H1 (cell line): Measurements from ENCODE around the gene ZNF530. TPM values are rescaled to one million over a fixed set of nuclear protein-coding genes. Genes with fewer than 3 reads are reported as not detected.

Experiments
- ASH2L ChIP-seq: fragments of 200-600, 300-600 bp; sonication (generic); IDR thresholded peaks from one replicate; pipeline ENCODE4 v1.7.1; 2017; ENCODE audit warnings: low read length
- BACH1 ChIP-seq: IDR thresholded peaks from 2 replicates; pipeline ENCODE4 v1.6.1; 2012; ENCODE audit warnings: low read length, improper control_type of control experiment
- BRCA1 ChIP-seq: IDR thresholded peaks from 2 replicates; pipeline ENCODE4 v1.6.1; 2012; ENCODE audit warnings: low read depth, low read length, improper control_type of control experiment
- CHD1 ChIP-seq: IDR thresholded peaks from 2 replicates; pipeline ENCODE4 v1.6.1; 2012; ENCODE audit warnings: low read depth, low read length, improper control_type of control experiment
- CHD2 ChIP-seq: IDR thresholded peaks from 2 replicates; pipeline ENCODE4 v1.6.1; 2012; ENCODE audit warnings: low read length, improper control_type of control experiment
- CREB1 ChIP-seq: IDR thresholded peaks from 2 replicates; pipeline ENCODE4 v1.6.1; 2012; ENCODE audit warnings: inconsistent platforms
- CTBP2 ChIP-seq: IDR thresholded peaks from 2 replicates; pipeline ENCODE4 v1.7.0; 2011; ENCODE audit warnings: borderline replicate concordance, mild to moderate bottlenecking, moderate library complexity, mixed read lengths, low read length; ENCODE audit not compliant: insufficient read depth, insufficient read length
- EP300 ChIP-seq, 2 experiments: IDR thresholded peaks; 1 replicate in 1 of 2; 2 replicates in 1 of 2; pipeline ENCODE4 v1.6.1; 2011 to 2012; ENCODE audit warnings: low read depth in 2 of 2, low read length in 2 of 2, mild to moderate bottlenecking in 2 of 2, borderline replicate concordance in 1 of 2, inconsistent platforms in 1 of 2, moderate library complexity in 1 of 2
- GABPA ChIP-seq: IDR thresholded peaks from 2 replicates; pipeline ENCODE4 v1.6.1; 2011; ENCODE audit warnings: mild to moderate bottlenecking, low read length, moderate library complexity, borderline replicate concordance; ENCODE audit not compliant: insufficient read depth
- JUND ChIP-seq: IDR thresholded peaks from 2 replicates; pipeline ENCODE4 v1.6.1; 2011; ENCODE audit warnings: mild to moderate bottlenecking, improper control_type of control experiment, low read length
- PHF8 ChIP-seq: fragments of 200-600 bp; sonication (generic); conservative IDR thresholded peaks from 2 replicates; pipeline ENCODE4 v1.7.1; 2012; ENCODE audit warnings: low read depth, mild to moderate bottlenecking, inconsistent platforms, low read length, moderate library complexity
- POLR2AphosphoS5 ChIP-seq: IDR thresholded peaks from 2 replicates; pipeline ENCODE4 v1.6.1; 2011; ENCODE audit warnings: low read depth, low read length
- RAD21 ChIP-seq, 2 experiments: IDR thresholded peaks in 1 of 2; conservative IDR thresholded peaks in 1 of 2; 2 replicates each; pipeline ENCODE4 v1.6.1; 2011; ENCODE audit warnings: low read depth in 2 of 2, low read length in 2 of 2, improper control_type of control experiment in 1 of 2, inconsistent platforms in 1 of 2, mild to moderate bottlenecking in 1 of 2, moderate library complexity in 1 of 2
- RBBP5 ChIP-seq: IDR thresholded peaks from 2 replicates; pipeline ENCODE4 v1.7.1; 2012; ENCODE audit warnings: low read depth, mild to moderate bottlenecking, inconsistent platforms, low read length, moderate library complexity, borderline replicate concordance
- RXRA ChIP-seq: IDR thresholded peaks from 2 replicates; pipeline ENCODE4 v1.6.1; 2011; ENCODE audit warnings: low read depth, mild to moderate bottlenecking, low read length, moderate library complexity; ENCODE audit not compliant: insufficient read depth
- SIN3A ChIP-seq, 2 experiments: IDR thresholded peaks in 1 of 2; conservative IDR thresholded peaks in 1 of 2; 2 replicates each; pipeline ENCODE4 v1.6.1; 2011 to 2012; ENCODE audit warnings: low read length in 2 of 2, improper control_type of control experiment in 1 of 2, low read depth in 1 of 2, mild to moderate bottlenecking in 1 of 2
- SP1 ChIP-seq: IDR thresholded peaks from 2 replicates; pipeline ENCODE4 v1.6.1; 2011; ENCODE audit warnings: low read depth, low read length
- SP2 ChIP-seq: IDR thresholded peaks from 2 replicates; pipeline ENCODE4 v1.6.1; 2012; ENCODE audit warnings: mild to moderate bottlenecking, low read length, inconsistent platforms
- SP4 ChIP-seq: IDR thresholded peaks from 2 replicates; pipeline ENCODE4 v1.6.1; 2012; ENCODE audit warnings: low read length, inconsistent platforms
- SRF ChIP-seq: IDR thresholded peaks from 2 replicates; pipeline ENCODE4 v1.6.1; 2011; ENCODE audit warnings: mild to moderate bottlenecking, low read depth, low read length, moderate library complexity
- TBP ChIP-seq: IDR thresholded peaks from 2 replicates; pipeline ENCODE4 v1.6.1; 2011; ENCODE audit warnings: low read depth, low read length, improper control_type of control experiment
- polyA plus RNA-seq, 7 experiments: library from polyadenylated mRNA; depleted of rRNA in 3 of 7; stranded (reverse) in 5 of 7; unstranded in 2 of 7; fragments of >200 nt in 5 of 7; fragments of 200-250 nt in 2 of 7; gene quantifications; 1 replicate in 5 of 7; 2 replicates in 1 of 7; 4 replicates in 1 of 7; pipeline versions ENCODE4 v1.2.1 to v1.2.3, GENCODE V29; 2011 to 2013; ENCODE audit warnings: missing spikeins in 2 of 7, mixed read lengths in 2 of 7
- total RNA-seq: library from RNA; stranded (reverse); fragmentation: NEBNext Ultra II Directional; extraction: Animal tissue kit (Norgen Biotek cat#: 25700); gene quantifications from 2 replicates; pipeline ENCODE4 v1.2.1, GENCODE V29; 2021
- TF ChIP-seq, protein P1 (sequence below): IDR thresholded peaks from 2 replicates; pipeline ENCODE4 v1.6.1; 2012; ENCODE audit warnings: inconsistent platforms
- TF ChIP-seq, protein P2 (sequence below): IDR thresholded peaks from 2 replicates; pipeline ENCODE4 v1.6.1; 2012; ENCODE audit warnings: inconsistent platforms

The ZNF530 gene
- total and polyA plus RNA-seq, 2 of the 8 experiments (the other 6 are each of a cell fraction or from before 2014, with no cell fraction given) = 4.2 to 9.3 TPM

DNA sequence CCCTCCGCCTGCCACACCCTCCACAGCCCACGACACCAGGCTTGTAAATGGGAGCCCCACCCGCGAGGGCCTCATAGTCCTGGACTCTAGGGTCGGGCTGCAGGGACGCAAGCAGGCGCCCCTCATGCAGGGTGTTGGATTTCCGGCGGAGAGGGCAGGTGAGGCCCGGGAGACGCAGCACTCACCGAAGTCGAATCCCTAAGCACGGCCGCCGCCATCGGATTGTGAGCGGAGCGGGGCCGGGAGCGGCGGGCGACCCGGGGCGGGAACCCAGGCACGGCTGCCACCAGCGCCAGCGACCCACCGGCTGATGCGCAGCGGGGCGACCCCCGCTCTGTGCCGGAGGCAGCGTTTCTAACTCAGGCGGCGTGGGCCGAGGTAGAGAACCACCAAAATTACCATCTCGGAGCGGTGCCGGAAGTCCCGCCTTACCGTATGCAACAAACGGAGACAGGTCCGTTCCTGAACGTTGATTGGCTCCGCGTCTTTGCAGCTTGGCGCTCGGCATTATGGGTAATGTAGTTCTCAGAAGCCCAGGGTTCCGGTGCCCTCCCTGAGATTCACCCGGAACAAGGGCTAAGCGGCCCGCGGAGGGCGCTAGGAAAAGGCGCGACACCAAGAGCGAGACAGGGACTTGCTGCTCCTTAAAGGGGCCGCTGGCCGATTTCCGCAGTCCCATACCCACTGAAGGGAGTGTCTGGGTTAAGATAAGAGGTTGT, 21.0 kb upstream of the ZNF530 start, which contains the start of gene ZNF416 (continued):
- TF ChIP-seq CREB1 (peak; percentile 71), SIN3A (conservative IDR thresholded peaks at IDR 0.05 in 1 of 2, IDR thresholded peaks at IDR 0.05 in 1 of 2; ENCODE audit: low read depth in 1 of 2, low read length in 2 of 2) (peak in 1 of 2 experiments; percentile 17; a peak in 1 of 4 replicates), RAD21 (IDR thresholded peaks at IDR 0.05 in 1 of 2, conservative IDR thresholded peaks at IDR 0.05 in 1 of 2; ENCODE audit: low read depth in 2 of 2, low read length in 2 of 2) (peak in 1 of 2 experiments; percentile 3; a peak in 1 of 4 replicates), EP300 (IDR thresholded peaks at IDR 0.05; ENCODE audit: borderline replicate concordance in 1 of 2, low read depth in 2 of 2, low read length in 2 of 2) (no peak), SRF (no peak), JUND (no peak), BRCA1 (peak; percentile 61; the same call in 1 of the 2 replicates), ASH2L (peak; percentile 90), POLR2AphosphoS5 (peak; percentile 81), RBBP5 (0 out of 2 replicates have a peak, but pooled peaks have one; percentile 60), SP2 (peak; percentile 52; the same call in 1 of the 2 replicates), CTBP2 (no peak), SP4 (no peak; the same call in 1 of the 2 replicates), PHF8 (peak; percentile 87), TBP (peak; percentile 46; the same call in 1 of the 2 replicates), RXRA (no peak), BACH1 (peak; percentile 19; the same call in 1 of the 2 replicates), CHD1 (no peak), GABPA (peak; percentile 86; the same call in 1 of the 2 replicates), CHD2 (peak; percentile 89), SP1 (peak; percentile 82)
- TF ChIP-seq, protein P1, sequence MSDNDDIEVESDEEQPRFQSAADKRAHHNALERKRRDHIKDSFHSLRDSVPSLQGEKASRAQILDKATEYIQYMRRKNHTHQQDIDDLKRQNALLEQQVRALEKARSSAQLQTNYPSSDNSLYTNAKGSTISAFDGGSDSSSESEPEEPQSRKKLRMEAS = peak; percentile 57
- TF ChIP-seq, protein P2, sequence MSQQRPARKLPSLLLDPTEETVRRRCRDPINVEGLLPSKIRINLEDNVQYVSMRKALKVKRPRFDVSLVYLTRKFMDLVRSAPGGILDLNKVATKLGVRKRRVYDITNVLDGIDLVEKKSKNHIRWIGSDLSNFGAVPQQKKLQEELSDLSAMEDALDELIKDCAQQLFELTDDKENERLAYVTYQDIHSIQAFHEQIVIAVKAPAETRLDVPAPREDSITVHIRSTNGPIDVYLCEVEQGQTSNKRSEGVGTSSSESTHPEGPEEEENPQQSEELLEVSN = peak; percentile 59
